Measurements from ENCODE around the gene TMEM204. TPM values are rescaled to one million over a fixed set of nuclear protein-coding genes. Genes with fewer than 3 reads are reported as not detected.
A peak's percentile ranks its signal among the peaks of the same experiment; 100 is the strongest.

The TMEM204 gene
- polyA plus RNA-seq, 3 donors, result 0.09 to 1.5 (median 1.3) TPM

DNA sequence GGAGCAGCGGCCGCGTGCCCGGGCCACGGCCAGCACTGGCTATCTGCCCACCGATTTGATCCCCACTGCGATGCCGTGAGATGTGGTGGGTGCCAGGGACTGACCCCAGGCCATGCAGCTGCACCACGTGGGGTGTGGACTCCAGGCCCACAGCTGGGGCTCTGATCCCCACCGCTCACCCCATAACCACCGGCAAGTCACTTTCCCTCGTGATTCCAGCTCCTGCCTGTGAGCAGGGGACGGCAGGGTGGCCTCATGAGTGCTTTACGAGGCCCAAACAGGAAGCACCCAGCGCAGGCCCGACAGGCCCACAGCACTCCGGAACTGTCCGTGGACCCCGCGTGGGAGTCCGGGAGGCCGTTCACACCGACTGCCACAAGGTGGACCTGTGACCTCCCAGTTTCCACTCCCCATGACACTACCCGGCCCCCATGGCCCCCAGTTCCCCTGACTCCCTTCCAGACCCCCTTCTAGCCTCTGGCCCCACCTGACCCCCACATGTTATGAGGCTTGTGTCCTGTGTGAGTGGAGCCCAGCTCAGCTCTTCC is 45.3 kb upstream of the TMEM204 start:
- Histone ChIP-seq H3K9me3 (replicated peaks in 1 of 2; ENCODE audit: control insufficient read depth in 1 of 2, insufficient read depth in 1 of 2, low read length in 2 of 2) (no peaks in the 10 kb centered on the region), H3K4me3 (replicated peaks in 1 of 3; ENCODE audit: low read depth in 2 of 3, low read length in 3 of 3) (peak overlapping the region in 1 of 3 experiments; percentile 15), H3K36me3 (replicated peaks in 1 of 2; ENCODE audit: control insufficient read depth in 1 of 2, insufficient read depth in 2 of 2, low read length in 2 of 2) (no peaks in the 10 kb centered on the region), H3K27ac (ENCODE audit: low read depth in 1 of 2, low read length in 2 of 2) (peak overlapping the region; percentile 43 to 57), H3K4me1 (ENCODE audit: control insufficient read depth in 1 of 2, insufficient read depth in 2 of 2, low read length in 2 of 2) (peaks cover 40 to 48% of the 10 kb centered on the region in 2 donors), H2AFZ (ENCODE audit: insufficient read depth, low read depth, low read length, poor library complexity, severe bottlenecking) (peak overlapping the region; percentile 87), H3K27me3 (ENCODE audit: control insufficient read depth in 2 of 2, insufficient read depth in 2 of 2, low read length in 2 of 2) (no peaks in the 10 kb centered on the region), H3K4me2 (replicated peaks; ENCODE audit: extremely low read depth, low read length, poor library complexity, severe bottlenecking) (peak overlapping the region; percentile 50), H3K9ac (ENCODE audit: insufficient read depth, low read length, poor library complexity, severe bottlenecking) (peak overlapping the region; percentile 54), H3K79me2 (ENCODE audit: insufficient read depth, low read length) (no peaks in the 10 kb centered on the region), H4K20me1 (ENCODE audit: insufficient read depth, low read length) (no peaks in the 10 kb centered on the region)
- Mint-ChIP-seq H3K27me3 (ENCODE audit: low read depth in 3 of 3) (peaks cover 0 to 2% (median 2%) of the 10 kb centered on the region in 3 donors), H3K4me1 (peaks cover 37% of the 10 kb centered on the region), H3K9me3 (peaks cover 0 to 2% (median 0%) of the 10 kb centered on the region in 7 donors), H3K36me3 (no peaks in the 10 kb centered on the region), H3K4me3 (peak overlapping the region; percentile 43 to 66), H3K27ac (peak overlapping the region; percentile 8 to 87 (median 71))
- TF ChIP-seq, protein P1, sequence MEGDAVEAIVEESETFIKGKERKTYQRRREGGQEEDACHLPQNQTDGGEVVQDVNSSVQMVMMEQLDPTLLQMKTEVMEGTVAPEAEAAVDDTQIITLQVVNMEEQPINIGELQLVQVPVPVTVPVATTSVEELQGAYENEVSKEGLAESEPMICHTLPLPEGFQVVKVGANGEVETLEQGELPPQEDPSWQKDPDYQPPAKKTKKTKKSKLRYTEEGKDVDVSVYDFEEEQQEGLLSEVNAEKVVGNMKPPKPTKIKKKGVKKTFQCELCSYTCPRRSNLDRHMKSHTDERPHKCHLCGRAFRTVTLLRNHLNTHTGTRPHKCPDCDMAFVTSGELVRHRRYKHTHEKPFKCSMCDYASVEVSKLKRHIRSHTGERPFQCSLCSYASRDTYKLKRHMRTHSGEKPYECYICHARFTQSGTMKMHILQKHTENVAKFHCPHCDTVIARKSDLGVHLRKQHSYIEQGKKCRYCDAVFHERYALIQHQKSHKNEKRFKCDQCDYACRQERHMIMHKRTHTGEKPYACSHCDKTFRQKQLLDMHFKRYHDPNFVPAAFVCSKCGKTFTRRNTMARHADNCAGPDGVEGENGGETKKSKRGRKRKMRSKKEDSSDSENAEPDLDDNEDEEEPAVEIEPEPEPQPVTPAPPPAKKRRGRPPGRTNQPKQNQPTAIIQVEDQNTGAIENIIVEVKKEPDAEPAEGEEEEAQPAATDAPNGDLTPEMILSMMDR (IDR thresholded peaks at IDR 0.05), result no peak
- intact Hi-C loops (cut with micrococcal nuclease), result no loop called here
- WGBS (ENCODE audit: insufficient coverage), result 74% methylated on average over 18 of the region's 24 CpGs
- DNase-seq, result no peak

DNA sequence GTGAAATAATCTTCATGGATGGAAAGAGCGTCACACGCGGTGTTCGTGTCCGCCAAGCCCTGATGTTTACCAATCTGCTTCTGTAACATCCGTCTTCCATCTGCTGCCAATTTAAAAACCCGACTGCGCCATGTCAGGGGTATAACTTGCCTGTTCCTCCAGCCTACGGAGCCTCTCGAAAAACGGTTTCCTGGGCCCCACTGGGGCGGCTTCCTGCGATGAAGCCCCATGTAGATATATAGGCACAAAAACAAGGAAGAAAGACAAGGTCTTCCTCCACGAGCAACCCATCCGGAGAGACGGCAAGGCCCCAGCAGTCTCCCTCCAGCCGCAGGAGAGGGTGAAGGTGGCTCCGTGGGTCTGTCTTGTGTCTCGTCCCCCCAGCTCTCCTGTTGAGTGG is 44.8 kb upstream of the TMEM204 start, which contains the start of gene PTX4:
TSS of gene PTX4 (minus strand) at position 326 of the 400 bp plus-strand sequence. CDS start at position 291, 35 bp downstream.
- no peaks in the 10 kb centered on the region for H3K36me3 ChIP-seq (replicated peaks in 1 of 2; ENCODE audit: control insufficient read depth in 1 of 2, insufficient read depth in 2 of 2, low read length in 2 of 2)
- H3K79me2 ChIP-seq (ENCODE audit: insufficient read depth, low read length), result peaks cover 4% of the 10 kb centered on the region
- H2AFZ ChIP-seq (ENCODE audit: insufficient read depth, low read depth, low read length, poor library complexity, severe bottlenecking), result peak within 1 kb of the TSS; percentile 87
- peak within 1 kb of the TSS; percentile 50 for H3K4me2 ChIP-seq (replicated peaks; ENCODE audit: extremely low read depth, low read length, poor library complexity, severe bottlenecking)
- H3K9ac ChIP-seq (ENCODE audit: insufficient read depth, low read length, poor library complexity, severe bottlenecking), result peak within 1 kb of the TSS; percentile 54
- H4K20me1 ChIP-seq (ENCODE audit: insufficient read depth, low read length), result no peaks in the 10 kb centered on the region
- H3K4me3 Mint-ChIP-seq, result peak within 1 kb of the TSS; percentile 43 to 66
- no peaks in the 10 kb centered on the region for H3K36me3 Mint-ChIP-seq
- intact Hi-C loops (cut with micrococcal nuclease), result no loop called here
- H3K27ac ChIP-seq (ENCODE audit: low read depth in 1 of 2, low read length in 2 of 2), result peak within 1 kb of the TSS; percentile 43 to 57
- peaks cover 32% of the 10 kb centered on the region for H3K4me1 Mint-ChIP-seq
- no peak for DNase-seq
- H3K9me3 Mint-ChIP-seq, result peaks cover 0 to 2% (median 0%) of the 10 kb centered on the region in 7 donors
- peak within 1 kb of the TSS; percentile 8 to 87 (median 76) for H3K27ac Mint-ChIP-seq
- peaks cover 35 to 47% of the 10 kb centered on the region in 2 donors for H3K4me1 ChIP-seq (ENCODE audit: control insufficient read depth in 1 of 2, insufficient read depth in 2 of 2, low read length in 2 of 2)
- no peaks in the 10 kb centered on the region for H3K27me3 ChIP-seq (ENCODE audit: control insufficient read depth in 2 of 2, insufficient read depth in 2 of 2, low read length in 2 of 2)
- H3K27me3 Mint-ChIP-seq (ENCODE audit: low read depth in 3 of 3), result peaks cover 0 to 2% (median 2%) of the 10 kb centered on the region in 3 donors
- H3K4me3 ChIP-seq (replicated peaks in 1 of 3; ENCODE audit: low read depth in 2 of 3, low read length in 3 of 3), result peak within 1 kb of the TSS in 1 of 3 experiments; percentile 15
- no peaks in the 10 kb centered on the region for H3K9me3 ChIP-seq (replicated peaks in 1 of 2; ENCODE audit: control insufficient read depth in 1 of 2, insufficient read depth in 1 of 2, low read length in 2 of 2)
- TF ChIP-seq, protein P1 (IDR thresholded peaks at IDR 0.05), result no peak
- 25% methylated on average over 17 of the region's 19 CpGs for WGBS (ENCODE audit: insufficient coverage)

Data from CD14-positive monocyte (primary cell).